VCaP (cell line): ENCODE data around the gene RELCH.

Source experiments
- H3K27ac ChIP-seq: fragments of 450-650 bp; 2 replicates; pipeline ENCODE4 v1.5.1; 2017
- CTCF ChIP-seq: fragments of 450-650 bp; conservative IDR thresholded peaks from 2 replicates; pipeline ENCODE4 v1.5.1; 2017; ENCODE audit warnings: mild to moderate bottlenecking, moderate library complexity

The RELCH gene

GRCh38 chr18:62300359-62300963 lies 113.4 kb downstream of the RELCH start:
- H3K27ac ChIP-seq = no peak overlapping the region
- no peak for TF ChIP-seq CTCF

GRCh38 chr18:62301322-62301721 lies 114.3 kb downstream of the RELCH start:
- no peak for TF ChIP-seq CTCF
- no peak overlapping the region for H3K27ac ChIP-seq

GRCh38 chr18:62312851-62313250 lies 125.8 kb downstream of the RELCH start:
- no peak for TF ChIP-seq CTCF
- H3K27ac ChIP-seq = no peak overlapping the region

- no peak overlapping the region for H3K27ac ChIP-seq
- TF ChIP-seq CTCF = no peak
Measured at GRCh38 chr18:62318228-62319180, 131.4 kb downstream of the RELCH start.

GRCh38 chr18:62321201-62321600 lies 134.1 kb downstream of the RELCH start:
- no peak overlapping the region for H3K27ac ChIP-seq
- no peak for TF ChIP-seq CTCF

- H3K27ac ChIP-seq = no peak overlapping the region
- no peak for TF ChIP-seq CTCF
Measured at GRCh38 chr18:62323483-62324180, 136.6 kb downstream of the RELCH start.
